Fibroblast of lung (primary cell): ENCODE data around the gene ANKRD66. TPM values are rescaled to one million over a fixed set of nuclear protein-coding genes. Genes with fewer than 3 reads are reported as not detected.

Source experiments
- DNase-seq, 2 donors: peaks; one replicate each; pipeline versions ENCODE4 v3.0.0 to v3.0.0-alpha.2; 2010; ENCODE audit warnings: low read depth in 2 of 2
- H2AFZ ChIP-seq: 2 replicates; pipeline ENCODE4 v1.5.1; 2012; ENCODE audit warnings: low read length, control low read depth, inconsistent platforms
- H3K27ac ChIP-seq: 2 replicates; pipeline ENCODE4 v1.5.1; 2011; ENCODE audit warnings: low read length, control low read depth; ENCODE audit not compliant: insufficient read depth
- H3K27me3 ChIP-seq: 2 replicates; pipeline ENCODE4 v1.5.1; 2011; ENCODE audit warnings: mild to moderate bottlenecking, low read length; ENCODE audit not compliant: control insufficient read depth, insufficient read depth
- H3K36me3 ChIP-seq: 2 replicates; pipeline ENCODE4 v1.5.1; 2011; ENCODE audit warnings: low read length; ENCODE audit not compliant: control insufficient read depth, insufficient read depth
- H3K4me1 ChIP-seq: 2 replicates; pipeline ENCODE4 v1.5.1; 2011; ENCODE audit warnings: low read length; ENCODE audit not compliant: control insufficient read depth, insufficient read depth; ENCODE audit errors: extremely low read depth
- H3K4me2 ChIP-seq: 2 replicates; pipeline ENCODE4 v1.5.1; 2011; ENCODE audit warnings: low read length, control low read depth; ENCODE audit not compliant: insufficient read depth; ENCODE audit errors: extremely low read depth
- H3K4me3 ChIP-seq, 4 experiments: fragments of 200-600 bp in 1 of 4; sonication (generic) in 1 of 4; replicated peaks in 1 of 4; 2 replicates each; pipeline ENCODE4 v1.5.1; 2011 to 2016; ENCODE audit warnings: low read length in 4 of 4, low read depth in 3 of 4, mild to moderate bottlenecking in 3 of 4, control low read depth in 2 of 4, inconsistent platforms in 1 of 4, mixed read lengths in 1 of 4; ENCODE audit not compliant: insufficient read depth in 1 of 4; ENCODE audit errors: control extremely low read depth in 1 of 4
- H3K79me2 ChIP-seq: 2 replicates; pipeline ENCODE4 v1.5.1; 2012; ENCODE audit warnings: mild to moderate bottlenecking, low read length, inconsistent platforms; ENCODE audit not compliant: control insufficient read depth, insufficient read depth
- H3K9ac ChIP-seq: 2 replicates; pipeline ENCODE4 v1.5.1; 2011; ENCODE audit warnings: mild to moderate bottlenecking, low read length, control low read depth; ENCODE audit not compliant: insufficient read depth
- H3K9me3 ChIP-seq: 2 replicates; pipeline ENCODE4 v1.5.1; 2012; ENCODE audit warnings: low read depth, low read length; ENCODE audit not compliant: control insufficient read depth, insufficient read depth
- H4K20me1 ChIP-seq: 2 replicates; pipeline ENCODE4 v1.5.1; 2011; ENCODE audit warnings: low read length; ENCODE audit not compliant: control insufficient read depth, insufficient read depth; ENCODE audit errors: extremely low read depth
- CTCF ChIP-seq, 2 donors: IDR thresholded peaks in 1 of 2; conservative IDR thresholded peaks in 1 of 2; 1 replicate in 1 of 2; 2 replicates in 1 of 2; pipeline ENCODE4 v1.5.1; 2011 to 2012; ENCODE audit warnings: low read length in 2 of 2, control low read depth in 1 of 2, inconsistent platforms in 1 of 2, low read depth in 1 of 2, mild to moderate bottlenecking in 1 of 2
- EZH2 ChIP-seq: IDR thresholded peaks from 2 replicates; pipeline ENCODE4 v1.5.1; 2012; ENCODE audit warnings: low read length, control low read depth, mild to moderate bottlenecking; ENCODE audit errors: missing control alignments
- polyA plus RNA-seq, 2 donors: library from polyadenylated mRNA; depleted of rRNA in 1 of 2; stranded (reverse) in 1 of 2; unstranded in 1 of 2; fragments of >200 nt; gene quantifications; 2 replicates each; pipeline ENCODE4 v1.2.1, GENCODE V29; 2011 to 2012; ENCODE audit warnings: missing spikeins in 1 of 2
- total RNA-seq: library from RNA; depleted of rRNA; stranded (reverse); fragments of >200 nt; gene quantifications from 2 replicates; pipeline ENCODE4 v1.2.1, GENCODE V29; 2014

The ANKRD66 gene
- total and polyA plus RNA-seq, 2 donors (not counting 1 experiment from before 2014, with no cell fraction given): not detected

GRCh38 chr6:46757214-46757596 is 10.5 kb downstream of the ANKRD66 start:
- no peak overlapping the region for H3K4me2 ChIP-seq
- H3K9ac ChIP-seq: no peak overlapping the region
- H3K79me2 ChIP-seq: no peaks in the 10 kb centered on the region
- no peaks in the 10 kb centered on the region for H3K36me3 ChIP-seq
- H3K27ac ChIP-seq: no peak overlapping the region
- H4K20me1 ChIP-seq: no peaks in the 10 kb centered on the region
- H3K9me3 ChIP-seq: no peaks in the 10 kb centered on the region
- H3K27me3 ChIP-seq: no peaks in the 10 kb centered on the region
- H3K4me1 ChIP-seq: no peaks in the 10 kb centered on the region
- no peak overlapping the region for H3K4me3 ChIP-seq
- DNase-seq: no peak
- no peak overlapping the region for H2AFZ ChIP-seq
- no peak for TF ChIP-seq CTCF (conservative IDR thresholded peaks at IDR 0.05 in 1 of 2, IDR thresholded peaks at IDR 0.05 in 1 of 2; ENCODE audit: low read depth in 1 of 2, low read length in 2 of 2)
- no peak for TF ChIP-seq EZH2

- Histone ChIP-seq H3K27ac (no peak overlapping the region), H3K79me2 (no peaks in the 10 kb centered on the region), H3K9me3 (no peaks in the 10 kb centered on the region), H3K4me3 (no peak overlapping the region), H3K36me3 (no peaks in the 10 kb centered on the region), H3K4me2 (no peak overlapping the region), H4K20me1 (no peaks in the 10 kb centered on the region), H3K9ac (no peak overlapping the region), H3K4me1 (no peaks in the 10 kb centered on the region), H3K27me3 (no peaks in the 10 kb centered on the region), H2AFZ (no peak overlapping the region)
- no peak for TF ChIP-seq CTCF (conservative IDR thresholded peaks at IDR 0.05 in 1 of 2, IDR thresholded peaks at IDR 0.05 in 1 of 2; ENCODE audit: low read depth in 1 of 2, low read length in 2 of 2)
- no peak for TF ChIP-seq EZH2
- no peak for DNase-seq
These were observed 12.4 kb downstream of the ANKRD66 start for GRCh38 chr6:46758960-46759753.

- H3K36me3 ChIP-seq: no peaks in the 10 kb centered on the region
- H3K4me2 ChIP-seq: no peak overlapping the region
- no peaks in the 10 kb centered on the region for H3K9me3 ChIP-seq
- no peaks in the 10 kb centered on the region for H3K4me1 ChIP-seq
- H3K27ac ChIP-seq: no peak overlapping the region
- no peaks in the 10 kb centered on the region for H3K79me2 ChIP-seq
- no peak overlapping the region for H3K4me3 ChIP-seq
- no peaks in the 10 kb centered on the region for H3K27me3 ChIP-seq
- no peak for TF ChIP-seq EZH2
- TF ChIP-seq CTCF (conservative IDR thresholded peaks at IDR 0.05 in 1 of 2, IDR thresholded peaks at IDR 0.05 in 1 of 2; ENCODE audit: low read depth in 1 of 2, low read length in 2 of 2): no peak
- H4K20me1 ChIP-seq: no peaks in the 10 kb centered on the region
- DNase-seq: no peak
- no peak overlapping the region for H3K9ac ChIP-seq
- H2AFZ ChIP-seq: no peak overlapping the region
These were observed 14.2 kb downstream of the ANKRD66 start for GRCh38 chr6:46760925-46761324.
